Lower leg skin (tissue), 4 donors: ENCODE measurements around the gene CENPU. TPM values are rescaled to one million over a fixed set of nuclear protein-coding genes. Genes with fewer than 3 reads are reported as not detected.

Experiments used
- DNase-seq, 2 donors: peaks; one replicate each; pipeline ENCODE4 v3.0.0-alpha.2; 2019; ENCODE audit warnings: low spot score in 2 of 2
- H3K4me3 ChIP-seq: fragments of 200-600 bp; sonication (generic); 2 replicates; pipeline ENCODE4 v1.5.1; 2017; ENCODE audit warnings: mild to moderate bottlenecking, low read depth; ENCODE audit not compliant: poor library complexity, severe bottlenecking
- POLR2A ChIP-seq, 2 donors: fragments of 450-650 bp; IDR thresholded peaks; one replicate each; pipeline ENCODE4 v1.6.1; 2016 to 2017; ENCODE audit warnings: antibody characterized with exemption in 2 of 2, mild to moderate bottlenecking in 1 of 2, moderate library complexity in 1 of 2
- WGBS, 2 donors: methylation state at CpG; one replicate each; pipeline ENCODE4 v1.1.5; 2018; 5-methylcytosine and 5-hydroxymethylcytosine counted together
- intact Hi-C: fragments of 100-400 bp; cut with DNase I; formaldehyde crosslinking; loops from one replicate; pipeline ENCODE4 v1.15.0; 2023; ENCODE audit warnings: low total_unique reads
- total RNA-seq, 4 donors: library from RNA; depleted of rRNA; stranded (reverse); fragments of >200 nt; gene quantifications; one replicate each; pipeline ENCODE4 v1.1.0, GENCODE V29; 2016
- TF ChIP-seq, protein P1 (sequence below), 3 donors: fragments of 450-650 bp; IDR thresholded peaks; one replicate each; pipeline ENCODE4 v1.5.1; 2016; ENCODE audit warnings: antibody characterized with exemption in 3 of 3, mild to moderate bottlenecking in 3 of 3, moderate library complexity in 2 of 3

Gene CENPU
- total RNA-seq, 4 donors from 2014 or later, result 9.2 to 14.8 (median 12.3) TPM

GRCh38 chr4:184766446-184766845 lies 32.5 kb upstream of the CENPU start:
- WGBS, 2 donors, result 96% methylated on average over 9 of the region's 9 CpGs
- DNase-seq, result no peak
- no peak for TF ChIP-seq POLR2A (IDR thresholded peaks at IDR 0.05)
- TF ChIP-seq, protein P1, sequence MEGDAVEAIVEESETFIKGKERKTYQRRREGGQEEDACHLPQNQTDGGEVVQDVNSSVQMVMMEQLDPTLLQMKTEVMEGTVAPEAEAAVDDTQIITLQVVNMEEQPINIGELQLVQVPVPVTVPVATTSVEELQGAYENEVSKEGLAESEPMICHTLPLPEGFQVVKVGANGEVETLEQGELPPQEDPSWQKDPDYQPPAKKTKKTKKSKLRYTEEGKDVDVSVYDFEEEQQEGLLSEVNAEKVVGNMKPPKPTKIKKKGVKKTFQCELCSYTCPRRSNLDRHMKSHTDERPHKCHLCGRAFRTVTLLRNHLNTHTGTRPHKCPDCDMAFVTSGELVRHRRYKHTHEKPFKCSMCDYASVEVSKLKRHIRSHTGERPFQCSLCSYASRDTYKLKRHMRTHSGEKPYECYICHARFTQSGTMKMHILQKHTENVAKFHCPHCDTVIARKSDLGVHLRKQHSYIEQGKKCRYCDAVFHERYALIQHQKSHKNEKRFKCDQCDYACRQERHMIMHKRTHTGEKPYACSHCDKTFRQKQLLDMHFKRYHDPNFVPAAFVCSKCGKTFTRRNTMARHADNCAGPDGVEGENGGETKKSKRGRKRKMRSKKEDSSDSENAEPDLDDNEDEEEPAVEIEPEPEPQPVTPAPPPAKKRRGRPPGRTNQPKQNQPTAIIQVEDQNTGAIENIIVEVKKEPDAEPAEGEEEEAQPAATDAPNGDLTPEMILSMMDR (IDR thresholded peaks at IDR 0.05), result no peak
- intact Hi-C loops, result no loop called here
- H3K4me3 ChIP-seq, result no peak overlapping the region

DNA sequence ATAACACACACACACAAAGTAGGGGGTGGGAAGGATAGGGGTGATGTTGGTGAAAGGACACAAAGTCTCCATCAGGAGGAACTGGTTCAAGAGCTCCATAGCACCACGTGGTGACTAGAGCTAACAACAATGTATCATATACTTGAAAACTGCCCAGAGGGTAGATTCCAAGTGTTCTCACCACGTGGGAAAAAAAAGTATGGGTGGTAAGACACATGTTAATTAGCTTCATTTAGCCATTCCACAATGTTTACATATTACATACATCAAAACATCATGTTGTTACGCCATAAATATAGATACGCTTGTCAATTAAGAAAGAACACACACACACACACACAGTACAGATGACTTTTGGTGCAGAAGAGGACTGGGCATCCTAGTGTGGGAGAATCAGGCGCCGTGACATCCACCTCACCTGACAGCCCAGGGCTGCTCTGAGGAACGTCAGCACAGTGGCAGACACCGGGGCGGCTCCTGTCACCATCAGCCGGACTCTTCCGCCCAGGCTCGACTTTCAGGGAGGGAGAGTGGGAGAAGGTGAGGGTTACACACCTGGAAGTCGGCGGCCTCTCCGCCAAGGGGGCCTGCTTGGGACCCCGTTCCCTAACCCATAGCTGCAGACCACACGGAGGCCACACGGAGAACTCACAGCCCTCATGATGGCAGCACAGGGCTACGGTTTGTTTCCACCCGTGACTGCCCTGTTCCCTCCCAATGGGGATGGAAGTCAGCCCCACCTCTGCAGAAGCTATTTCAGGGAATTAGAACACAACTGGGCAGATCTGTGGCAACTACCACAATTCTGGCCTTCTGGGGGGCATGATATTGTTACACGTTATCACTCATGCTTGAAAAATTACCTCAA lies 31.8 kb upstream of the CENPU start:
- DNase-seq, result no peak
- 86 to 87% methylated on average over 21 of the region's 21 CpGs for WGBS, 2 donors
- no peak for TF ChIP-seq POLR2A (IDR thresholded peaks at IDR 0.05)
- TF ChIP-seq, protein P1 (IDR thresholded peaks at IDR 0.05), result no peak
- intact Hi-C loops, result no loop called here
- no peak overlapping the region for H3K4me3 ChIP-seq

DNA sequence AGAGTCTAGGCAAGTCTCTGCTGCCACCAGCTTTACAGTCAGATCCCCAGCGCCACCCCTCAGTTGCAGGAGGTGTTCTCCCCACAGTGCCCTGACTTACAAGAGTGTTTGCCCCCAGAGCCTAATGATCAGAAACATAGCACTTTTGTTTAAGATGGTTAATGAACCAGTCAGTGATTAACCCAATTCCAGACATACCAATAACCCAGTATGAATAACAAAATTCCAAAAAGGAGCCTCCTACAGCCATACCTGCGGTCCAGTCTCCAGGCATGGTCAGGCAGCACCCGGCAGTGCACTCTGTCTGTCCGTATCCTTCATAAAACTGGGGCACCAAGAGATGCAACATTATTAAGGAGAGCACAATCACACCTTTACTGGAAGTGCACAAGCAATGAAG lies 30.7 kb upstream of the CENPU start:
- WGBS, 2 donors, result 98 to 100% methylated on average over 4 of the region's 4 CpGs
- intact Hi-C loops, result no loop called here
- no peak overlapping the region for H3K4me3 ChIP-seq
- TF ChIP-seq, protein P1 (IDR thresholded peaks at IDR 0.05), result no peak
- TF ChIP-seq POLR2A (IDR thresholded peaks at IDR 0.05), result no peak
- no peak for DNase-seq

DNA sequence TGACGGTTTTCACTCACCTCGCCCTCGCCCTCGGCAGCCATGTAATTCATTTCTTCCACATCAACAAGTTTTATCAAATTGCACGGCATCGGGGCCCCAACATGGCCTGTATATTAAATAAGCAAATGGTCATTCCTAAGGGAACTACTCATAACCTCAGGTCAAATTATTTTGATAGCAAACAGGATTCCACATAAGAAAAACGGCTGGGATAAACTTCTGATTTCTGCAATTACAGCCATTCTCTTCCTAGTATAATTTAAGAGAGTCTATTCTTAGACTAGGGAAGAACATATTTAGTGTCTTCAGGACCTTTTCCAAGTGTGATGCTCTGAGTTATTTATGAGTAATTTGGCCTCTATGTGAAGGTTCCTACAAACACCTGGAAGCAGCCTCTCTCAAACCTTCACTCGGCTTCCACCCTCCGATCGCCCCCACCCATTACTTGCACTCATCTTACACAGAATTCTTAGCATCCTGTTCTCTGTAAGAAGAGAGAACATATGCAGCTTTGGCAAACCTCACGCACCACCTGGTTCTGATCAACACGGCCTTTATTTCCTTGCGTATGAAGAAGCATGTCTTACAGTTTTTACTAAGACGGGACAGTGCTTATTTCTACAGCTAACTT lies 29.4 kb upstream of the CENPU start:
- WGBS, 2 donors, result 73 to 84% methylated on average over 14 of the region's 14 CpGs
- H3K4me3 ChIP-seq, result no peak overlapping the region
- intact Hi-C loops, result no loop called here
- DNase-seq, result no peak
- TF ChIP-seq, protein P1 (IDR thresholded peaks at IDR 0.05), result no peak
- no peak for TF ChIP-seq POLR2A (IDR thresholded peaks at IDR 0.05)

- 88 to 91% methylated on average over 5 of the region's 5 CpGs for WGBS, 2 donors
- no peak overlapping the region for H3K4me3 ChIP-seq
- no peak for DNase-seq
- intact Hi-C loops, result no loop called here
- no peak for TF ChIP-seq POLR2A (IDR thresholded peaks at IDR 0.05)
- TF ChIP-seq, protein P1 (IDR thresholded peaks at IDR 0.05), result no peak
These were observed 28.2 kb upstream of the CENPU start for GRCh38 chr4:184762100-184762499.
